Tracheal epithelial cell (primary cell): ENCODE measurements around the gene IGF2BP3. TPM values are rescaled to one million over a fixed set of nuclear protein-coding genes. Genes with fewer than 3 reads are reported as not detected.

Source experiments
- total RNA-seq: library from RNA; depleted of rRNA; stranded (reverse); fragments of >200 nt; gene quantifications from 2 replicates; pipeline ENCODE4 v1.2.1, GENCODE V29; 2014

Gene IGF2BP3
- total RNA-seq: 7.5 and 26.0 TPM in 2 replicates

DNA sequence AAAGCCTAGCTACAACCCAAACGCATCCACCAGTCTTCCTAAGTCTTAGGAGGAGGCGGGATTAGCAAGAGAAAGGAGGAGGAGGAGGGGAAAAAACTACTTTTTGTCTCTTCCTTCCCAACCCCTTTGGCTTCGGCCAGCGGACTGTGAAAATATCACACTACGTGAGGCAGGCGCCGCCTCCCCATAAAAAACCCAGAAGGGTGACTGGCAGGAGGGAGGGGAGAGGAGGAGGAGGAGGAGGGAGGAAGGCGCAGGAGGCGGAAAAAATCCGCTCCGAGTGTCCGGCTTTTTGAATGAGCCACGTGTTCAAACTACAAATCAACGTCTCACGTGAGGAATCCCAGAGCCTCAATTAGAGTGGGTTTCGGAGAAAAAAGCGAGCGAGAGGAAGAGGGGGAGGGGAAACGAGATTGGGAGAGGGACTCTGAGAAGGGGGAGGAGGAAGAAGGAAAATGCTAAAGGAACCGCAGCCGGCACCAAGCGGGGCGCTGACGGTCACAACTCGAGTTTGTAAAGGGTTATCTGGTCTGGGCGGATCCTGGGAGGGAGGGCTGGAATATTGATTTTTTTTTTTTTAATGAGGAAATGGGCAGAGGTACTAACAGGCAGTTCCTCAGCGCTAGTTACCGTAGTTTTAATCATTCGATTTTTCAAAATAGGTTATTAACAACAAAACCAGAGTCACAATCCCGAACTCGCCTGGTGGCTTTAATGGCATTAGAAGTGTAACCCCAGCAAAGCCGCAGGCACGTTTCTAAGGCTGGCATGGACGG lies at the start of gene IGF2BP3:
Gene IGF2BP3, minus strand, starts transcription at position 162 of the 776 bp plus-strand sequence. CDS start 381 bp downstream, outside the sequence.

DNA sequence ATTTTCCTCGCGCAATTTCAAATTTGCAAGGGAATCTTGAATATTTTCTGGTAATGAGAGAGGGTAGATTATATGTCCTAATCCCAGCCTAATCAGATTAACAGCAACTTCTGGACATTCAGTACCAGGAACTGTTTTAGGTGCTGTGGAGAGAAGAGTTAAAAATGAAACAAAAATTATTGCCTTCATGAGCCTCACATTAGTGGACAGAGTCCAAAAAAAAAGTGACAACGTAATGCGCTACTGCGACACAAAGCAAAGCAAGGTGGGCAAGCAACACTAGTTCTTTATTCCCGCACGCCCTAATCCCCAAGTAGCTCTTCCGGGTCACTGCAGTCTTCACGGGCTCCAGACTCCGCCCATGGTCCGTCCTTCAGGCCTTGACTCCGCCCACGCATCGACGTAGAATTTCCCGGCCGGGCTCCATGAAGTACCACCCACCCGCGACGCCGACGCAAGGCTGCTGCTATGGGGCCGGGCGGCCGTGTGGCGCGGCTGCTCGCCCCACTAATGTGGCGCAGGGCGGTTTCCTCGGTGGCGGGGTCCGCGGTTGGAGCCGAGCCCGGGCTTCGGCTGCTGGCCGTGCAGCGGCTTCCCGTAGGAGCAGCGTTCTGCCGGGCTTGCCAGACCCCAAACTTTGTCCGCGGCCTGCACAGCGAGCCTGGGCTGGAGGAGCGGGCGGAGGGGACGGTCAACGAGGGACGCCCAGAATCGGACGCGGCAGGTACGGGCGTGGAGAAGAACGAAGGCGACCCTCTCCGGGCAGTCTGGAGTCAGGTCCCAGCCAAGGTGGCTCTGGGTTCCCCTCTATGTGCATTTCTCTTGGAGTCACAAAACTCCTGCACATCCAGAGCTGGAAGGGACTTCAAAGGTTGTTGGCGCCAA lies 171.2 kb downstream of the IGF2BP3 start, which contains the start of gene MALSU1:
Gene MALSU1, plus strand, starts transcription at position 455 of the 885 bp plus-strand sequence. Its CDS starts 14 bp downstream, at position 469.

Other genes with a start within 250 kb of the IGF2BP3 start
- gene GPNMB, start 223.7 kb downstream of the IGF2BP3 start, total RNA-seq: 19.6 and 142 TPM in 2 replicates
- 59.8 and 62.7 TPM in 2 replicates for gene MALSU1, start 171.2 kb downstream of the IGF2BP3 start, total RNA-seq
- gene TRA2A, start 61.5 kb upstream of the IGF2BP3 start, total RNA-seq: 8.3 and 12.0 TPM in 2 replicates
- gene CCDC126, start 126.9 kb upstream of the IGF2BP3 start, total RNA-seq: 9.2 and 14.9 TPM in 2 replicates
- 1.2 and 1.9 TPM in 2 replicates for gene FAM221A, start 209.7 kb upstream of the IGF2BP3 start, total RNA-seq
- gene STK31, start 239.7 kb upstream of the IGF2BP3 start, total RNA-seq: under 0.01 TPM in 1 of 2 replicates, not detected in the other